GM12801 (cell line): ENCODE measurements around the gene ADAMTS16.

Source experiments
- TF ChIP-seq, protein P1 (sequence below): IDR thresholded peaks from one replicate; pipeline ENCODE4 v1.5.1; 2011; ENCODE audit warnings: control low read depth; ENCODE audit not compliant: insufficient read length; ENCODE audit errors: extremely low read depth

Gene ADAMTS16

DNA sequence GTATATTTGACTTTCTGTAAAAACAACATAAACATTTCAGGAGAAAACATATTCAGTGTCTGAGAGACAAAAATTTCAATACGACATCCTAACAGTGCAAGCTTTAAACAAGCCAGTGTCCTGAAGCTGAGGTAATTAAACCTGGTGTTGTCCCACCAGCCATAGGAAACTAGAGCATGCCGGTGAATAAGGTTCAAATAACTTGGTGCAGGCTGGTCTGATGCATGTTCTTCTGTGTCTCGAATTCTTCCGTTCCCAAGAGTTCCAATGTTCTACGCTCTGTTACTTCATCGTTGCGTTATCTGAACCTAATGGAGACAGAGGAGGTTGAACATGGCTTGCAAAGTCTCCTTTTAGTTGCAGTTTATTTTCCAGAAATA lies 48.9 kb downstream of the ADAMTS16 start:
- TF ChIP-seq, protein P1, sequence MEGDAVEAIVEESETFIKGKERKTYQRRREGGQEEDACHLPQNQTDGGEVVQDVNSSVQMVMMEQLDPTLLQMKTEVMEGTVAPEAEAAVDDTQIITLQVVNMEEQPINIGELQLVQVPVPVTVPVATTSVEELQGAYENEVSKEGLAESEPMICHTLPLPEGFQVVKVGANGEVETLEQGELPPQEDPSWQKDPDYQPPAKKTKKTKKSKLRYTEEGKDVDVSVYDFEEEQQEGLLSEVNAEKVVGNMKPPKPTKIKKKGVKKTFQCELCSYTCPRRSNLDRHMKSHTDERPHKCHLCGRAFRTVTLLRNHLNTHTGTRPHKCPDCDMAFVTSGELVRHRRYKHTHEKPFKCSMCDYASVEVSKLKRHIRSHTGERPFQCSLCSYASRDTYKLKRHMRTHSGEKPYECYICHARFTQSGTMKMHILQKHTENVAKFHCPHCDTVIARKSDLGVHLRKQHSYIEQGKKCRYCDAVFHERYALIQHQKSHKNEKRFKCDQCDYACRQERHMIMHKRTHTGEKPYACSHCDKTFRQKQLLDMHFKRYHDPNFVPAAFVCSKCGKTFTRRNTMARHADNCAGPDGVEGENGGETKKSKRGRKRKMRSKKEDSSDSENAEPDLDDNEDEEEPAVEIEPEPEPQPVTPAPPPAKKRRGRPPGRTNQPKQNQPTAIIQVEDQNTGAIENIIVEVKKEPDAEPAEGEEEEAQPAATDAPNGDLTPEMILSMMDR, result no peak

DNA sequence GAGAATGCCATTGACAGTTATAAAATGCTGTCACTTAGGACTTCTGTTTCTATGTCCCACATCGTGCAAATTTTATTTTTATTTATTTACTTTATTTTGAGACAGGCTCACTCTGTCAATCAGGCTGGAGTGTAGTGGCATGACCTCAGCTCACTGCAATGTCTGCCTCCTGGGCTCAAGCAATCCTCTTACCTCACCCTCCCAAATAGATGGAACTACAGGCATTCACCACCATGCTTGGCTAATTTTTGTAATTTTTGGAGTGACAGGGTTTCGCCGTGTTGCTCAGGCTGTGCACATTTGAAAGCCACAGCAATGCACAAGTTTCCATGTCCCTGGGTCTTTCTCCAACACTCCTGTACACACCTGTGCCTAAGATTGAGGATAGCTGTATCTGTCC lies 51.8 kb downstream of the ADAMTS16 start:
- TF ChIP-seq, protein P1, result no peak

DNA sequence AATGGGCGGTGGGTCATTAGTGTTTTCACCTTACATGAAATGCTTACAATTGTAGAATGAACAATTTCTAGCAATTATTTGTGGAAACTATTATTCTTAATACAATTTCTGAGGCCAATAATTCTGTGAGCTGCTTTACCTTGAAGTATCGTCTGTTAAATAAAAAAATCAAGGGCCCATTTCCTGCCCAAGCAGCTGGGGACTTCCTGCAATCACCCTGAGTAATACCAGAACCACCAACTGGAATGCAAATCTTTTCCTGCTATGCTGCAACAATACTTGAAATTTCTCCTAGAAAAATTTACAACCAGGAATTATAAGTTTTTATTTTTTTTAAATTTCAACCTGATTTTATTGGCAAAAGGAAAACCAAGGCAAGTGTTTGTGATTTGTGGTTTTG lies 52.6 kb downstream of the ADAMTS16 start:
- TF ChIP-seq, protein P1, result no peak

DNA sequence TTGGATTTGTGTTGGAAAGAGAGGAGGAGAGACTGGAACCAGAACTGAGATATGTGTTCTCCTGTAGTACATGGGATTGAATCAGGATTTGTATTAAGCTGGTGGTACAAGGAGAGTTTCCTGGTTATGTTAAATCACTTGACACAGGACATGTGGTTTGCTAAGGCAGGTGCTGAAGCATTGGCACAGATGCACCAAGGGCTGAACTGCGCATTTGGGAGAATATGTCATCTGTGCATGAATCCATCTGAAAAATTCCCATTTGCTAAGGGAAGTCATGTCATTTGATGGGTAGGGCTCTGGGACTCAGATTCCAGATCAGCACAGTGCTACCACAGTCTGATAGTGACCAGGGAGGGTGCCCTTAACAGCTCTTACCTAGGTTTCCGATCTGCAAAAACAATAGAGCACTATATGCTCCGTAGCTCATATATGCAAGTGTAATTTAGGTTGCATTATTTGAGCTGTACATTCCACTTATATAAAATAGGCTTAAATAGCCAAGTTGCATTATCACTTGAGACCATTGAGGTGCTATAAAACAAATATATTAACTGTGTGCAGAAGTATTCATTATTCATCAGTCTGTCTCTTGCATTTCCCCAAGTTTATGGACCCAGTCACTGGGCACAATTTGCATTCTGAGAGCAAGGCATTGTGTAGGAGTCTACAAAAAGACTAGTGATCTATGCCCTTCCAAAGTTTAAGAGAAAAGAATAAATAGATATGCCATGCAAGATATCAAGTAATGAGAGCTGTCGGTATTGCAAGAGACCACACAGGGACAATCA lies 55.2 kb downstream of the ADAMTS16 start:
- TF ChIP-seq, protein P1, result no peak

DNA sequence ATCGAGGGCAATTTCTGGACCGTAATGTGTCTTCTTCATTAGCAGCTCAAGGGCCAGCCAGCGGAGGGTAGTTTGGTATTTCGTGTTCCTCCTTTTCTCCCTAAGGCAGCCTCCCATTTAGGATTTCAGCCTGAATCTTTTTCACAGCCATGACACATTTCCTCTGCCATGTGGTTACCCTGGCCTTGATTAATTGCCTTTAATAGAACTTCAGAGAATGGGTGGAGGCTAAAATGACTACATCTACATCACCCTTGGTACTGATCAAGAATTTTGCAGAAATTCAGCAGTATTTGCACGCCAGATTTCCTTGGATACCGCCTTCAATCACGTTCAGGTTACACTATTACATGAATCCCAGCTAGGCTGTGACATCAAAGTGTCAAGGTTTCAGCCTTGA lies 58.0 kb downstream of the ADAMTS16 start:
- TF ChIP-seq, protein P1, result no peak

DNA sequence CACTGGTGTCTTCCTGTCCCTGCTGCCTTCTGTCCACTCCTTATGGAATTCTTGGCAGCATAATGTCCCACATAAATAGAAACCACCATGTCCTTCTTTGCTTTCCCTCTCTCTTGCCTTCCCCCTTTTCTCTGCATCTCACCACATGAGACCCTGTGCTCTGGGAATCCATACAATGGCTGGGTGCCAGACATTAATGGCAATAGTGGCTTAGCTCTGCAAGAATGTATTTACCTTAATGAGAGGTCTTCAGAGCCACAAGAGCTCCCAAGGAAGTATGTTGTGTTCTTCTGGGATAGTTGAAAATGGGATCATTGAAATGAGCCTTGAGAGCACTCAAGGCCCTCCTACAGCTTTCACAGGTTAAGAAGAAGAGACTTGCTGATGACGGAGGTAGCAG lies 58.7 kb downstream of the ADAMTS16 start:
- TF ChIP-seq, protein P1, result no peak

DNA sequence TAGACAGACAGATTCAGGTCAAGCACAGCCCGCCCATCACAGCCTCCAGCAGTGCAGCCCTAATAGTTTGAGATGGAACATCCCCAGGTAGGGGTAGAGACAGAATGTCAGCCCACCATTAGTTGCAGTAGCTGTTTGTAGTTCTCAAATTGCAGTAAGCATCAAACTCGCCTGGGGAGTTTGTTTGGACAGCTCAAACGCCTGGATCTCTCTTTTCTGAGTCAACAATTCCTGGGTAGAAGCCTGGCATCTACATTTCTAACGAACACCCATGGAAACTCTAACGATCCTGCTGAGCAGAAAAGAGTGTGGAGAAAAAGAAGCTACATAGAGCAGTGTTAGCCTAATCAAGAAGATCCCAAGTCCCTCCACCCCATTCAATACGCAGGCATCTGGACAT lies 59.4 kb downstream of the ADAMTS16 start:
- TF ChIP-seq, protein P1, result no peak
